HG03460 (cell line): ENCODE measurements around the gene TMEM62.
A peak's percentile ranks its signal among the peaks of the same experiment; 100 is the strongest.
"Not testable (repeated sequence)": the region's sequence is repeated elsewhere in the genome, so short reads cannot be mapped to it uniquely, and the experiment has no call there.

ENCODE experiments used
- ATAC-seq: cut with Tn5 transposase; IDR thresholded peaks from one replicate; pipeline ENCODE4 v1.9.1; 2021; ENCODE audit not compliant: unreplicated experiment

Gene TMEM62

DNA sequence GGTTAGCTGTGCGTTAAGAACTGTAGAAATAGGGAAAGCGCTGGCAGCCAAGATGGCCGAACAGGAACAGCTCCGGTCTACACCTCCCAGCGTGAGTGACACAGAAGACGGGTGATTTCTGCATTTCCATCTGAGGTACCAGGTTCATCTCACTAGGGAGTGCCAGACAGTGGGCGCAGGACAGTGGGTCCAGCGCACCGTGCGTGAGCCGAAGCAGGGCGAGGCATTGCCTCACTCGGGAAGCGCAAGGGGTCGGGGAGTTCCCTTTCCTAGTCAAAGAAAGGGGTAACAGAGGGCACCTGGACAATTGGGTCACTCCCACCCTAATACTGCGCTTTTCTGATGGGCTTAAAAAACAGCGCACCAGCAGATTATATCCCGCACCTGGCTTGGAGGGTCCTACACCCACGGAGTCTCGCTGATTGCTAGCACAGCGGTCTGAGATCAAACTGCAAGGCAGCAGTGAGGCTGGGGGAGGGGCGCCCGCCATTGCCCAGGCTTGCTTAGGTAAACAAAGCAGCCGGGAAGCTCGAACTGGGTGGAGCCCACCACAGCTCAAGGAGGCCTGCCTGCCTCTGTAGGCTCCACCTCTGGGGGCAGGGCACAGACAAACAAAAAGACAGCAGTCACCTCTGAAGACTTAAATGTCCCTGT, 42.4 kb downstream of the TMEM62 start:
- ATAC-seq = not testable (repeated sequence)

DNA sequence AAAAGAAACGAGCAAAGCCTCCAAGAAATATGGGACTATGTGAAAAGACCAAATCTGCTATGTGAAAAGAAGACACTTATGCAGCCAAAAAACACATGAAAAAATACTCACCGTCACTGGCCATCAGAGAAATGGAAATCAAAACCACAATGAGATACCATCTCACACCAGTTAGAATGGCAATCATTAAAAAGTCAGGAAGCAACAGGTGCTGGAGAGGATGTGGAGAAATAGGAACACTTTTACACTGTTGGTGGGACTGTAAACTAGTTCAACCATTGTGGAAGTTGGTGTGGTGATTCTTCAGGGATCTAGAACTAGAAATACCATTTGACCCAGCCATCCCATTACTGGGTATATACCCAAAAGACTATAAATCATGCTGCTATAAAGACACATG, 43.8 kb downstream of the TMEM62 start:
- not testable (repeated sequence) for ATAC-seq

DNA sequence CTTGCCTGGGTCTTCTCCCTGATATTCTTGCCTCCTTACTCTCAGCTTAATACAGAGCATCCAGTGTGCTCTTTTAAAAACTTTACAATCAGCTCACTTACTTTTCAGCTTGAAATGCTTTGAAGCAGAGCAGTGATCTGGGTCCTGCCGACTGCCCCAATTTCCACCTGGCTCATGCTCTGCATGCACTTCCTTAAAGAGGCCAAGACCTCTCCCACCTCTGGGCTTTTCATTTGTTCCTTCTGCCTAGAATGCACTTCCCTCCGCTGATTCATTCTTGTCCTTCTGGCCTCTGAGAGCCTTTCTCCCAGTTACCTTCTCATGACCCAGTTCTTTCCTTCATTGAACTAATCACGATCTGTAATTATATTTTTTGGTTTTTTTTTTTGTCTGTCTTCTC, 49.9 kb downstream of the TMEM62 start:
- ATAC-seq = no peak

DNA sequence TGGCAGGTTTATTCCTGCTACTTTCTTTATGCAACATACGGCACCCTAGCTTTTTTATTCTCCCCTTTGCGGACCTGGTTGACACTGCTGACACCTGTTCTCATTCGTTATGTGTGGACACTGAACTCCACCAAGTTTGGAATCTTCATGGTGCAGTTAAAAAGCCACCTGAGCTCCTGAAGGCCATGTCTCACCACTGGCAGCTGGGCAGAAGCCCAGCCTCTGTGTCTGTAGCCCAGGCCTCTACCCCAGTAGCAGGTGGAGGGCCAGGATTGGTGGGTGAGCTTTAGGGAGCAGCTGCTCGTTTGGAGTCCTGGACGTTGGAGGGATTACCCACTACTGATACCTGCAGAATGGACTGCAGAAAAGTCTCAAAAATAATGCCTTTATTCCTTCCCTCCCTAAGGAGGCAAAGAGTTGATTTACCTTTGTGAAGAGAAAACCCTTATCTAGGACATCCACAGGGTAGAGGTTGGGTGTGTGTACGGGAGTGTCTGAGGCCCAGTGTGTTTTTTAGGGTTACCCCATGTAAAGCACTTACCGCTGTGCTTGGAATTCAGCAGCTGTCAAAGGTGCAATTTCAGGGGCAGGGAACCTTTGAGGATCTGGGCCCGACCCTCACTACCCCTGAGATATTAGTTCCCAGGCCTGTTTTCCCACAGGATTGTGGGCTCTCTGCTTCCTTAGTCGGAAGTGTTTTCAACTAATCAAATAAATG, 51.2 kb downstream of the TMEM62 start:
- ATAC-seq = no peak

DNA sequence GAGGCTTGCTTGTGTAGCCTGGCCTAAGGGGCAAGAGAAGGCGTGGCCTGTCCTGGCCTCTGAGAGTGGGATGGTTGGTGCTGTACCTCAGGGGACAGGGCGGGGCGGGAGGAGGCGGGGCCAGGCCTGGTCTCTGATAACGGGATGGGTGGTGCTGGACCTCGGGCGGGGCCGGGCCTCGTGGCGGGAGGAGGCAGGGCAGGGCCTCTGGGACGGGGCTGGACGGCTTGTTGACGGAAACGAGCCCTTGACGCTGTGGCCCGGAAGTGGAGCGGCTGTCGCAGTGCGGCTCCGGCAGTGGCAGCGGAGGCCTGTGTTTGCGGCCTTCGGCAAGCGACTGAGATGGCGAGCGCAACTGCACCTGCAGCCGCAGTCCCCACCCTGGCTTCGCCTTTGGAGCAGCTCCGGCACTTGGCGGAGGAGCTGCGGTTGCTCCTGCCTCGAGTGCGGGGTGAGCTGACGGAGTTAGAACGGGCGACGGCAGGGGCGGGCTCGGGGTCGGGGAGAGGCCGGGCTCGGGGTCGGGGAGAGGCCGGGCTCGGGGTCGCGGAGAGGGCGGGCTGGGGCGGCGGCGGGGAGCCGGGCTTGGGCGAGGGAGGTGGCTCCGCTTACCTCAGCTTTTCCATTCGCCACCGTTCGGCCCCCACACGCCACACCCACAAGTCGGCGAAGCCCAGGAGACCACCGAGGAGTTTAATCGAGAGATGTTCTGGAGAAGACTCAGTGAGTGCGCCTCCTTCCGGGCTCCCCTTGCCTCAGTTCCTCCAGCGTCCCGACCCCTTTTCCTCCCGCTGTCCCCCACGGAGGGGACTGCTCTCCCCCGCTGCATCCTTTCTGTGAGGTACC, 52.0 kb downstream of the TMEM62 start, which contains the start of gene CCNDBP1:
Gene CCNDBP1 (plus strand): TSS at position 247 of the 846 bp plus-strand sequence. CDS start 96 bp downstream, at position 343.
- peak; percentile 96 for ATAC-seq

DNA sequence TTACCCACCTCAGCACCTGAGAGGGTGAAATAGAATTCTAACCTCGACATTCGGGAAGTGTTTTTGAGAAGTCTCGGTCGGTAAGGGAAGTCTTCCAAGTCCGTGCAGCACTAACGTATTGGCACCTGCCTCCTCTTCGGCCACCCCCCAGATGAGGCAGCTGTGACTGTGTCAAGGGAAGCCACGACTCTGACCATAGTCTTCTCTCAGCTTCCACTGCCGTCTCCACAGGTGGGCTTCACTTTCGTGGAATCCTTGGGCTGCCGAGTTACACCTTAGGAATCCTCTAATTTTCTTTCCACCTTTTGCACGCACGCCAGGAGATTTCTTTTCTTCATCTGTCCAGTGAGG, 52.6 kb downstream of the TMEM62 start:
- peak; percentile 31 for ATAC-seq

DNA sequence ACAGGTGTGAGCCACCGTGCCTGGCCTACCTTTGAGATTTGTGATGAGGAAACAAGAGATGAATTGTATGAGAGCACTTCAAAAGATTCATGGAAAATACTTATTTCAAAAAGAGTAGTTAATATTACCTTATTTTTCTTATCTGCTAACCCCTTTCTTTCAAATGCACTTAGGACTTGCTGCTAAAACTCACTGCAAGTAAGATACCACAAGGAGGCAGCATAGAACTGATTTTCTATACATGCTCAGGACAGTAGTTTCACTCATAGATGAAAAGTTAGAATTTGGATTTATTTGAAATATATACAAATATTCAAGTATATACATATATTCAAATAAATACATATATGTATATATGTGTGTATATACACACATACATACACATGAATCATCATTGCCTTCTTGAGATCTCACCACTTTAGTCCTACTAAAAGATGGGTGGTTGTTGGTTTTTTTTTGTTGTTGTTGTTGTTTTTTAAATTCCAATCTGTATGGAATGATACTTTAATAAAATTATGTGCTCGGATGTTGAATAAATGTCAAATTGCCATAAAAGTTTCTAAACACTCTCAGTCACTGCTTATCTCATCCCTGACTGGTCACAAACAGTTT, 54.3 kb downstream of the TMEM62 start:
- no peak for ATAC-seq

DNA sequence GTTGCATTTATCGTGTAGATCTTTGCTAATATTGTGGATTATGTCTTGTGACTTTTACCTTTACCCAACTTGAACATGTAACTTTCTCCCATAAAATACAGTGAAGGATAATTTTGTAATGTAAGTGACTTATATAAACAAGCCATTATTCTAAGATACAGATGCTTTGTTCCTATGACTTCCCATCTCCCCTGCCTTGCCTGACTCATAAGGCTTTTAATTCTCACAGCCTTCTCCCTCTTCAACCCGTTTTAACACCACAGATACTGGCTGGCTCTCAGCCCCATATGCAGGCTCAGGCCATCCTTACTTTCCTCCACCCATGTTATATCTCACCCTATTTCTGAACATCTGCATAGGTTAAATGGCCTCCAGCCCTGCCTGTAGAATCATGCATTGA, 55.9 kb downstream of the TMEM62 start:
- ATAC-seq = no peak

DNA sequence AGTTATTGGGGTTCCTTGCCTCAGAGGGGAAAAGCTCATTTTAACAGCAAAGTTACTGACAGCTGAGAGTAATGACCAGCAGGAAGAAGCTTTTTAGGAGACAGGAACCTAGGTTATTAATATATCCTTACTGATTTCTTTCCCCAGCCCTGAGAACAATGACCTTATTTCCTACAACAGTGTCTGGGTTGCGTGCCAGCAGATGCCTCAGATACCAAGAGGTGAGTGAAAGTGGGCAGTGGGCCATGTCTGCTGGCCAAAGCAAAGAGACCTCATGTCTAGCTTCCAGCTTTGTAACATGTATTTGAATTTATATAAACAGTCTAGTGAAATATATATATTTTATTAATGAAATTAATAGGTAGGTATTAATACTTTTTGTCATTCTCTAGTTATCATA, 56.8 kb downstream of the TMEM62 start:
- ATAC-seq = no peak

DNA sequence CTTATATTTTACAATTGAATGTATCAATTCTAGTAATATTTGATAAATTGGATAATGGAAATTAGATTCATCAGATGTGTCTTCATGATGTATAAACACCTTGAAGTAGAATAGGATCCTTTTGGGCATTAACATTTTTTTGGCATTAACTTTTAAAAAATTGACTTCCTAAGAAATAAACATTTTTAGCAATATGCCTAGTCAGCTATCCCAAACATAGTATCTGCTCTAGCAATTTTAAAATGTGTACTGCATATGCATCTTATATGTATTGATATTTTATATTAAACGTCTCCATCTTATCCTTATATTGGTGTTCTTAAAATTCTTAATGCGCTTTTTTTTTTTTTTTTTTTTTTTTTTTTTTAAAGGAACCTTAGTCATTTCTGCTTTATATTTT, 60.3 kb downstream of the TMEM62 start:
- ATAC-seq = no peak

DNA sequence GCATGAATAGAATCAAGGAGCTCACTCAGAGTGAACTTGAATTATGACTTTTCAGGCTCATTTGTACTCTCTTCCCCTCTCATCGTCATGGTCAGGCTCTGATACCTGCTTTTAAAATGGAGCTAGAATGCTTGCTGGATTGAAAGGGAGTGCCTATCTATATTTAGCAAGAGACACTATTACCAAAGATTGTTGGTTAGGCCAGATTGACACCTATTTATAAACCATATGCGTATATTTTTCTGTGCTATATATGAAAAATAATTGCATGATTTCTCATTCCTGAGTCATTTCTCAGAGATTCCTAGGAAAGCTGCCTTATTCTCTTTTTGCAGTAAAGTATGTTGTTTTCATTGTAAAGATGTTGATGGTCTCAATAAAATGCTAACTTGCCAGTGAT, 61.4 kb downstream of the TMEM62 start:
- ATAC-seq = no peak

DNA sequence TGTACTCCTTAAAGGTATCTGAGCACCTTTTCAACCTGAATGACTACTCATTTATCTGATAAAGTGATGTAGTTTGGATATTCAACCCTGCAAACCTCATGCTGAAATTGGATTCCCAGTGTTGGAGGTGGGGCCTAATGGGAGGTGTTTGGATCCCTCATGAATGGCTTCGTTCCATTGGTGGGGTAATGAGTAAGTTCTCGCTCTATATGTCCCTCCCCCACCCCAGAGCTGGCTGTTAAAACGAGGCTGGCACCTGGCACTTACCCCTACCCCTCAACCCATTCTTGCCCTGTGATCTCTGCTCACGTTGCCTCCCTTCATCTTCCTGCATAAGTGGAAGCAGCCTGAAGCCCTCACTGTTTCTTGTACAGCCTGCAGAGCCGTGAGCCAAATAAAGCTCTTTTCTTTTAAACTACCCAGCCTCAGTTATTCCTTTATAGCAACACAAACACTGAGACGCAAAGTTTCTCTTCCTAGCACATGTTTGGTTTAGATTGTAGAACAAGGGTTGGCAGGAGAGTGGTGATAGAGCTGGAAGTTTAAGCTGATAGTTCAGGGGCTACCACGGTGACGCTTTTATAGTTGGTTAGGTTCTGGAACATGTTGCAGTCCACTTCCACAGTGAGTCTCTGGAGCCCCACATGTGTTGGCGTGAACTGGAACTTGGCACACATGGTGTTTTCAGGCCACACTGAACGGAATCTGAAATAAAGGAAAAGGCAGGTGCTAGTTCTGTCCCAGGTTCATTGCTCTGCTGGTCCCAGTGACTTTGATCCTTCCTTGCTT, 63.6 kb downstream of the TMEM62 start:
- ATAC-seq = no peak

DNA sequence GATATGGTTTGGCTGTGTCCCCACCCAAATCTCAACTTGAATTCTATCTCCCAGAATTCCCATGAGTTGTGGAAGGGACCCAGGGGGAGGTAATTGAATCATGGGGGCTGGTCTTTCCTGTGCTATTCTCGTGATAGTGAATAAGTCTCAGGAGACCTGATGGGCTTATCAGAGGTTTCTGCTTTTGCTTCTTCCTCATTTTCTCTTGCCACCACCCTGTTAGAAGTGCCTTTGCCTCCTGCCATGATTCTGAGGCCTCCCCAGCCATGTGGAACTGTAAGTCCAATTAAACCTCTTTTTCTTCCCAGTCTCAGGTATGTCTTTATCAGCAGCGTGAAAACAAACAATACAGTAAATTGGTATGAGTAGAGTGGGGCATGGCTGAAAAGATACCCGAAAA, 64.4 kb downstream of the TMEM62 start:
- ATAC-seq = not testable (repeated sequence)

DNA sequence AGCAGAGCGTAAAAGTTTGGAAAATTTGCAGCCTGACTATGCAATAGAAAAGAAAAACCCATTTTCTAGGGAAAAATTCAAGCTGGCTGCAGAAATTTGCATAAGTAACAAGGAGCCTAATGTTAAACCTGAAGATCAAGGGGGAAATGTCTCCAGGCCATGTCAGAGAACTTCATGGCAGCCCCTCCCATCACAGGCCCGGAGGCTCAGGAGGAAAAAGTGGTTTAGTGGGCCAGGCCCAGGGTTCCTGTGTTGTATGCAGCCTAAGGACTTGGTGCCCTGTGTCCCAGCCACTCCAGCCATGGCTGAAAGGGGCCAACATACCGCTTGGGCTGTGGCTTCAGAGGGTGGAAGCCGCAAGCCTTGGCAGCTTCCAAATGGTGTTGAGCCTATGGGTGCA, 65.2 kb downstream of the TMEM62 start:
- not testable (repeated sequence) for ATAC-seq

DNA sequence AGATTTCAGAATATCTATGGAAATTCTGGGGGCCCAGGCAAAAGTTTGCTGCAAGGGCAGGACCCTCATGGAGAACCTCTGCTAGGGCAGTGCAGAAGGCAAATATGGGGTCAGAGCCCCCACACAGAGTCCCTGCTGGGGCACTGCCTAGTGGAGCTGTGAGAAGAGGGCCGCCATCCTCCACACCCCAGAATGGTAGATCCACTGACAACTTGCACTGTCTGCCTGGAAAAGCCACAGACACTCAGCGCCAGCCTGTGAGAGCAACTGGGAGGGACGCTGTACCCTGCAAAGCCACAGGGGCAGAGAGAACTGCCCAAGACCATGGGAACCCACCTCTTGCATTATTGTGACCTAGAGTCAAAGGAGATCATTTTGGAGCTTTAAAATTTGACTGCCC, 65.6 kb downstream of the TMEM62 start:
- no peak for ATAC-seq

DNA sequence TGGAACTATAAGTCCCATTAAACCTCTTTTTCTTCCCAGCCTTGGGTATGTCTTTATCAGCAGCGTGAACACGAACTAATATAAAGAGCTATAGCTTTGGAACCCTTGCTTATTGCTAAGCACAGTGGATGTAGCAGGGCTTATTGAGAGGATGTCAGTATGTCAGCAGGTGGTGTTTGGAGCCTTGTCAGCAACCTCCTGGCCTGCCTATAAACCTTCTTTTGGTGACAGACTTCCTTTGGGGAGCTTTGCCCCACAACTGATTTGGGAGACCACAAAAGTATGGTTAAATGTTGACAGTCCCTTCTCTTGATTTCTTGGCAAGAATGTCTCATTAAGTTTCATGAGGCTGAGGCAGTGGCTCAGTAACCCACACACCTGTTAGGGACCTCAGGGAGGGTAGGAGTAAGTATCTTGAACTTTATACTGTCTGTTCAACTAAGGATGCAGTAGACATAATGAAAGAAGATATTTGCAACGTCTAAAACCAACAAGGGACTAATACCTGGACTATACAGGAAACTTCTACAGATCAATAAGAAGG, 66.6 kb downstream of the TMEM62 start:
- ATAC-seq = no peak

DNA sequence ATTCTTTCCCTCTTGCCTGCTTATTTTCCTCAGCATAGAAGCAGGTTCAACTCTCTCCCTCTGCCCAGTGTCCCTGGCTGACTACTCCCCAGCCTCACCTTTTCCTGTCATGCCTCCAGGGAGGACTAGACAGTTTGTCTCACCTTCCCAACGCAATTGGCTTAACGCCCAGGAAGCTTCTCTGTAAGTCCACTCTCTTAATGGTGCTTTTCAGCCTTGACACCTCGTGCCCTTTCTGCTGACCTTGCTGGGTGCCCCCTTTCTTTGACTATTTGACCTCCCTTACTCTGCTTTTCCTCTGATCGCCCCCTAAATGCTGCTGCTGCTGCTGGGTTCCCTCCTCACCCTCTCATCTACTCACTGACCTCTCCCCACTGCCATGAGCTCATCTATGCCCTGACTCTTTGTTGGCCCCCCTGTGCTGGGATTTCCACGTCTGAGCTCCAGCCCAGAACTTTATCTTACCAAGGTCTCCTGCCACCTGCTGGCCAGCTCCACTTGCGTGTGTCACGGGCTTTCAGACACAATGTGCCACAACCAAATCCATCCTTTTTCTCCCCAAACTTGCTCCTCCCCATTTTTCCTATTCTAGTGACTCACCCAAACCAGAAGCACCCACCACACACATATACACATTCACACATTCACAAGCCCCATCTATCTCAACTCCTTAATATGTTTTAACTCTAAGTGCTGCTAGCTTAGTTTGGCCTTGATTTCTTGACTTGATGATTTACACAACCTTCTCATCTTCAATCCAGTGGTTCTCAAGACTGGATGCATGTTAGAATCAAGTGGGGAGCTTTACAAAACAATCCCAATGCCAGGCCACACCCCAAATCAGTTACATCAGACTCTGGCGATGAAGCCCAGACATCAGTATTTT, 70.9 kb downstream of the TMEM62 start:
- ATAC-seq = no peak

DNA sequence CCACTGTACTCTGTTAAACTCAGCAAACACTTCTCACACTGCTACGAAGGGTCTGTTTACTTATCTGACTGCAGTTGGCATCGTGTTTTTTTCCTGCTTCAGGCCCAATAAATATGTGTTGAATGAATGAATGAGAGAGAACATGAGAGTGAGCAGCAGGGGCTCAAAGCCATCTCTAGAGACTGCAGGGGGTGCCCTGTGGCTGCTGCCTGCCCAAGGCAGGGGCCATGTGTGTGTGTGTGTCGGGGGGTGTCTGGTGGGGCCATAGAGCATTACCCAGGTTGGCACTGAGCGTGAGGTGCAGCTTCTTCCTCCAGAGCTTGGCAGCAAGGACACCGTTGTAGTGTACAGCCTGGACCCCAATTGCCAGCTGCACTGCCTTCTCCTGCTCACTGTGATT, 72.7 kb downstream of the TMEM62 start:
- ATAC-seq = no peak

DNA sequence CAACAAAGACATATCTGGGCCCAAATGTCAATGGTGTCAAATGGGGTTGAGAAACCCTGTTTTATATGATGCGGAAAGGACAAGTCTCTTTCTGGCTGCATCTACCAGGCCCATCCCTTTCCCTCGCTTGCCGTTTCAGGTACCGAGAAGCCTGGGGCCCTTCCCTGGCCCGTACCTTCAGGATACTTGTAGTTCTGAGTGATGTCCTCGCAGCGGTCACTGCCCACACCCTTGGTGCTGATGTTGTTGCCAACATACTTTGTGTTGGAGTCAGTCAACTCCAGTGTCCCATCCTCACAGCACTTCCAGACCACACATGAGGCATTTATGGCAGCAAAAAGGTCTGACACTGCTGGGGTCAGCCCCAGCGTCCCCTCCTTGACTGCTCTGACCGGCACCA, 73.6 kb downstream of the TMEM62 start:
- ATAC-seq = no peak
